ENCODE measurements around the gene CCND2.

The CCND2 gene

GRCh38 chr12:4267704-4268328, 5.7 kb upstream of the CCND2 start:
- no peak for TF ChIP-seq CTCF (IDR thresholded peaks at IDR 0.05; ENCODE audit: low read length, missing control alignments)
- no peak overlapping the region for H3K4me3 ChIP-seq (replicated peaks; ENCODE audit: low read depth, low read length)
- no peak for DNase-seq (ENCODE audit: low read depth)

- peak overlapping the region; percentile 52 for H3K4me3 ChIP-seq (replicated peaks; ENCODE audit: low read depth, low read length)
- TF ChIP-seq CTCF (IDR thresholded peaks at IDR 0.05; ENCODE audit: low read length, missing control alignments): no peak
- no peak for DNase-seq (ENCODE audit: low read depth)
Observed at GRCh38 chr12:4268329-4269181, 5.0 kb upstream of the CCND2 start.

GRCh38 chr12:4269279-4269991, 4.1 kb upstream of the CCND2 start:
- DNase-seq (ENCODE audit: low read depth): peak; percentile 70
- TF ChIP-seq CTCF (IDR thresholded peaks at IDR 0.05; ENCODE audit: low read length, missing control alignments): no peak
- peak overlapping the region; percentile 52 for H3K4me3 ChIP-seq (replicated peaks; ENCODE audit: low read depth, low read length)

- peak overlapping the region; percentile 52 for H3K4me3 ChIP-seq (replicated peaks; ENCODE audit: low read depth, low read length)
- DNase-seq (ENCODE audit: low read depth): no peak
- TF ChIP-seq CTCF (IDR thresholded peaks at IDR 0.05; ENCODE audit: low read length, missing control alignments): no peak
Observed at GRCh38 chr12:4270016-4270830, 3.3 kb upstream of the CCND2 start.

GRCh38 chr12:4270831-4271716, 2.5 kb upstream of the CCND2 start:
- peak overlapping the region; percentile 47 for H3K4me3 ChIP-seq (replicated peaks; ENCODE audit: low read depth, low read length)
- DNase-seq (ENCODE audit: low read depth): peak; percentile 23
- no peak for TF ChIP-seq CTCF (IDR thresholded peaks at IDR 0.05; ENCODE audit: low read length, missing control alignments)
